SW 1271 (cell line): ENCODE measurements around the gene NXPH3.
"Not testable (repeated sequence)": the region's sequence is repeated elsewhere in the genome, so short reads cannot be mapped to it uniquely, and the experiment has no call there.

Experiments used
- DNase-seq, 2 experiments: peaks; one replicate each; lab custom pipeline; 2025; lab: John Stamatoyannopoulos, UW

NXPH3 gene

DNA sequence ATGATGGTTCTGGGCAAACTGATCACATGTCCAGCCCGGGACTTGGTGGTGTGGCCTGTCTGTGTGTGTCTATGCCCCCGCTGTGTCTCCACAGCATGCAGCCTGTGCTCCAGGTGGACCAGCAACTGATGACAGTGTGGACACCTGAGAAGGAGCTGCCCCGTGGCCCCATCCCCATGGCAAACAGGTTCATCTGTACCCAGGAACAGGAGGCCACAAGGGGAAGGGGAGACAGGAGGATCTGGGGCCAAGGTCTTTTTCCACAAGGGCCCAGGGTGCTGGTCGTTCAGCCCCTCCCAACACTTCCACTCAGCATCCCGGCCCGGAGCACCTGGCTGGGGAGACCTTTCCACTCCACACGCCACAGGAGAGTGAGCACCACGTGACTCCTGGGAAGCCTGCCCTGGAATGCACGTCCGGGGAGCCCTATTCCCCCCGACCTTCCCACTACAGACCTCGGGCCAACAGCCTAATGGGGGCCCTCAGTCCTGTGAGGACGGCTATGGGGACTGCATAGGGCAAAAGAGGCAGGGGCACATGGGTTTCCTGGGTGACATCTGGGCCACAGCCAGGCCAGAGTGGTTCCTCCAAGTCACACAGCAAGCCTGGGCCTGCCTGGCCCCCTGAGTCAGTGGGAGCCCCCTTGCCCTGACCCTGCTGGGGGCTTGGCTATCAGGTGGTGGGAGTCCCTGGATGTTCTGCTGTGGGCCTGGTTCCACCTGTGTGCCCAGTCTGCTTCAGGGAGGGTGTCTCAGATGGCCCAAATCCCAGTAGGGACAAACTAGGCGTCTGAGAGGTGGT is 20.8 kb upstream of the NXPH3 start:
- no peak for DNase-seq

GRCh38 chr17:49555495-49556222 is 20.0 kb upstream of the NXPH3 start:
- no peak for DNase-seq

GRCh38 chr17:49556223-49556943 is 19.3 kb upstream of the NXPH3 start:
- DNase-seq: peak in 1 of 2 experiments; percentile 36

- DNase-seq: peak in 1 of 2 experiments; percentile 60
These were observed 18.2 kb upstream of the NXPH3 start for GRCh38 chr17:49557312-49558024.

DNA sequence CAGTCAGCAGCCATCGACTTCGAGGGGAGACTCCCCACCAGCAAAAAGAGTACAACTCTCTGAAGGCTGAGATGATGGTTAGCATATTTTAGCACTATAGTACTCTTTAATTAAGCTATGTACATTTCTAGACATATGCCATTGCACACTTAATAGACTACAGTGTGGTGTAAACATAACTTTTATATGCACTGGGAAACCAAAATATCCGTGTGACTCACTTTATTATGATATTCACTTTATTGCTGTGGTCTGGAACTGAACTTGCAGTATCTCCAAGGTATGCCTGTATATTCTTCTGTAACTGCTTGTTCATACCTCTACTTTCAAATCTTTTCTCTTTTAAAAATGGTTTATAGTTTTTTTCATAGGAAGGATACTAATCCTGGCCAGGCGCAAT is 11.0 kb upstream of the NXPH3 start:
- no peak for DNase-seq

GRCh38 chr17:49565948-49566491 is 9.7 kb upstream of the NXPH3 start:
- no peak for DNase-seq

- DNase-seq: no peak
These were observed 9.0 kb upstream of the NXPH3 start for GRCh38 chr17:49566668-49567071.

- DNase-seq: no peak
These were observed 8.6 kb upstream of the NXPH3 start for GRCh38 chr17:49567104-49567521.

- DNase-seq: peak; percentile 49 to 66
These were observed 7.6 kb upstream of the NXPH3 start for GRCh38 chr17:49567871-49568694.

DNA sequence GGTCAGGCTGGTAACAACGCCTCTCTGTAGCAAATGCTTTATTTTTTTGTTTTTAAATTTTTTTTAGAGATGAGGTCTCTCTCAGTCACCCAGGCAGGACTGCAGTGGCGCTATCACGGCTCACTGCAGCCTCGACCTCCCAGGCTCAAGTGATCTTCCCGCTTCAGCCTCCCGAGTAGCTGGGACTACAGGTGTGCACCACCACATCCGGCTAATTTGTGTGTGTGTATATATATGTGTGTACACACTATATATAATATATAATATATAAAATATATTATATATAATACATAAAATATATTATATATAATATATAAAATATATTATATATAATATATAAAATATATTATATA is 7.0 kb upstream of the NXPH3 start:
- DNase-seq: not testable (repeated sequence)

DNA sequence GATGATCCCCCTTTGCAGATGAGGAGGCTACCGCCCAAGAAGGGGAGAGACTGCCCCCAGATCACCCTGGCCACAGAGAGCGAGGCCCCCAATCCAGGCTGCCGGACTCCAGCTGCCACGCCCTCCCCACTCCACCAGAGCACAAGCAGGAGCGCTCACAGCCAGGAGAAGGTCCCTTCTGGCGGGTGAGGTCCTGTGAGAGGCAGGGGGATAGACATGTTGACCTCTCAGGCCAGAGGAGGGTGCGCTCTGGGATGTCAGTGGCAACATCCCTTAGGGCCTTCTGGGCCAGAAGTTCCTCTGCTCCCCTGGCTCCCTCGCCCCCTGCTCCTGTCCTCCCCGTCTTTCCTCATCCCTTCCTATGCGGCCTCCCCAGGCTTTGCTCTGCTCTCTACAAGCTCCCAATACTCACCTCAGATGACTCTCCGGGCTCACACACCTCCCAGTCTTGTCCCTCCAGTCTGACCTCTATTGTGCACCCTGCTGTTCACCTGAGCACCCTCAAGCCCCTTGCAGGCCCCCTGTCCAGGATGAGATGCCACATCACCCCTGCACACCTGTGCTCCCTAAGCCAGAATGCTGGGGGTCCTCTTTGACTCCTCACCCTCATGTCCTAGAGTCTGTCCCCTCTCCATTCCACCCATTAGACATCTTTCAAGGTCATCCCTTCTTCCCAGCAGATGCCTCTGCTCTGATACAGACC is 5.0 kb upstream of the NXPH3 start:
- DNase-seq: no peak

- DNase-seq: no peak
These were observed 4.4 kb upstream of the NXPH3 start for GRCh38 chr17:49571283-49571682.

DNA sequence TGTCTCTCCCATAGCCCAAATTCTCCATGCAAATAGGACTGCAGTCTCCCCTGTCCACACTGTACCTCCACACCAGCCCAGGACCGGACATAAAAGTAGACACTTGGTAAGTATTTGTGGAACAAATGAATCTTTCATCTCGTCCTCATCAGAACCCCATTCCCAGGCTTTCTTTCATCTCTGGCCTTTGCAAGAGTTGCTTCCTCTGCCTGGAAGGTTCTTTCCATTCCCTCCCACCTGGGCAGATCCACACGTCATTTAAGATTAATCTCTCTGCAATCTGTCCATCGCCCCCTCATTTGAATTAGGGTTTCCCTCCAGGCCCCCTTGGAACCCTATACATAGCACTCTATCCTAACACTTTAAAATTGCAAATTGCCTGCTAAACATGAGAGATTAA is 3.9 kb upstream of the NXPH3 start:
- no peak for DNase-seq

DNA sequence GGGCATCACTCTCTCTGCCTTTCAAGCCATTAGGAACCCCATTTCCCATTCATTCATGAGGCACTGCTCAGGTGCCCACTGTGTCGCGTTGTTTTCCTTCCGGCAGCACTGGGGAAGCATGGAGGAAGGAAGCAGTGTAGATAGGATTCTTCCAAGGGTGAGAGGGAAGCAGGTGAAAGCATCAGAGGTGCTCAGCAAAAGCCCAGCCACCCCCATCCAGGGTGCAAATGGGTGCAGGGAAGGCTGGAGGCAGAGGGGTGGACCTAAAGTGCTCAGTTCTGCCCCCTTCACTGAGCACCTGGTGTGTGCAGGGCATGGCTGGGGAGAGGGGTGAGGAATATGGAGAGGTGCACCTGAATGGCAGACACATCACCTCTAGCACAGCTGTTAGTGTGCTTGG is 3.4 kb upstream of the NXPH3 start:
- DNase-seq: no peak

DNA sequence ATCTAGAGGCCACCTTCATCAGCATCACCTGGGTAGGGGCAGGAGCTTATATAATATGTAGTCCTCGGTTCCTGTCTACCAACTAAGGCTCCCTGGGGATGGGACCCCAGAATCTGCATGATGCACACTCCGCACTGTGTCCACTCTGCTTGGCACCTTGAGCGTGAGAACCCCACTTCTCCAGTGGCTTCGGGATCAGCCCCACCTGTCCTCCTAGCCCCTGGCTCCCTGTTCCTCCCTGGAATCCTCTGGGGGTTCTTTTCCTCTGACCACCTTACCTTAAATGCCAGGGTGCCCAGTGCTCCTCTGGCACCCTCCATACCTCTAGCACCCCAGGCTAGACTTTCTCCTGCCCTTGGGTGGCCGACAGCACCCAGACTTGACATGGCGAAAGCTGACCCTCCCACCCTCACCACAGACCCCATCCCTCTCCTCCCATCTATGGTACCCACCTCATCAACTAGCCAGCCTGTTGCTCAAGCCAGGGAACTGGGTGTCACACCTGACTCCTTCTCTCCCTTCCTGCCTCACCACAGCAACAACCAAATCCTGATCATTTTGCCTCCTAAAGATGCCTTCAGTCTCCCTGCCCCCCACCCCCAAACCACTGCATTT is 2.8 kb upstream of the NXPH3 start:
- DNase-seq: no peak

DNA sequence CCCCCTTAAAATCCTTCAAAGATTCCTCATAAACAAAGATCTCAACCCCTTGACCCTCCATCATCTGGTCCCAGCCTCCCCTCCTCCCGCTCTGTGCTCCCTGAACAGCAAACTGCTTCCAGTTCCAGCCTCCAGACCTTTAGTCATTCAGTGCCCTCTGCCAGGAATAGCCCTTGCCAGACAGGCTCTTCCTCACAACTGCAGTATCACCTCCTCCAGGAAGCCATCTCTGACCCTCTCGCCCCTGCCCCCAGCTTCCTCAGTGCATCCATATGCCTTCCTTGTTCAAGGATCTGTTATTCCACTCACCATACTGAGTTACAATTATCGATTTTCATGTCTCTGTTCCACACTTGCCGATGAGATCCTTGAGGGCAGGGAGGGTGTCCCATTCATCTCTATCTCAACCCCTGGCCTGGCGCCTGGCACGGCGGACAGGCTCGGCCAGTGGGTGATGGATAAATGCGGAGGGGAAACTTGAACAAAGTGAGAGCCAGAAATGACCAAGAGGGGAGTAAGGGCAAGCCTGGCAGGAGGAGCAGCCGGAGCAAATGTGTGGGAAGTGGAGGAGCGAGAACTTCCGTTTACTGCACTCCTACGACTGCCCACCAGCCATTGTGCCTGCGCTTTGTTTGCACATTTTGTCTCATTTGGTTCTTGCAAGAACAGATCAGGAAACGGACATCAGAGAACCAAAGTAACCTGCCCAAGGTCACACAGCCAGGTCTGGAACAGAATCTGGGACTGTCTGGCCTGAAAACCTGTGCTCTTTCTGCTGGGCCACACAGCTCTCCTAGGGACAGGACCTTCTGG is 2.0 kb upstream of the NXPH3 start:
- DNase-seq: no peak

- no peak for DNase-seq
These were observed 1.3 kb upstream of the NXPH3 start for GRCh38 chr17:49574323-49574781.

DNA sequence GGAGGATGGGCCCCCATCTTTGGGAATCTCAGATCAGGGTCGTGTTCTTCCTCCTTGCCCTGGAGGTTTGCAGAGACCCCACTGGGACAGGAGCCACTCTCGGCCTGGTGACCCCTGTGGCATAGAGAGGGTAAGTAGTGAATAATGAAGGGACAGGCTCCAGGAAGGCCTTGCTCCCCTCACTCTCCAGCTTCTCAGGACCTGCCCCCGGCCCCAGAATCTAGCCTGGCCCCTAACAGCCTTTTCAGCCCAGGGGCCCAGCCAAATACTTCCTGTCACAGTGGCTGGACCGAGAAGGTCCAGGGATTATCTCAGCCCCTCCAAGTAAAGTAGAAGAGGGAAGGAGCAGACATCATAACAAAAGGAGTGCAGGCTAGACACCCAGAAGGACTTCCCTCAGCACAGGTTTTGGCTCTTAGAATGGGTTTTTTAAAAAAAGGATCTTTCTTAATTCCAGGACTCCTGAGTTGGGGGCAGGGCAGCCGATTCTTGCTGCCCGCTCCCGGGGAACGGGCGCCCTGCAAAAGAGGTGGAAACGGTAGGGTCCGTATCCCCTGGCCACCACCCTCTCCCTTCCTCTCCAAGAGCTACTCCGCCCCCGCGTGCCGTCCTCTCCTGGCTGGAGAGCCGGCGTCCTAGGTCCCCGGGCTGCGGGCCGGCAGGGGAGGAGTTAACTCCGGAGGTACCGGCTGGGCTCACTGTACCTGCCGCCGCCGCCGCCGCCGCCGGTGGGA is 559 bp upstream of the NXPH3 start:
- no peak for DNase-seq
